ENCODE measurements around the gene TRAPPC10.
A peak's percentile ranks its signal among the peaks of the same experiment; 100 is the strongest.

Gene TRAPPC10

GRCh38 chr21:44070391-44070790 lies 58.3 kb downstream of the TRAPPC10 start:
- no peak for DNase-seq

GRCh38 chr21:44071359-44072104 lies 59.4 kb downstream of the TRAPPC10 start:
- no peak for DNase-seq

- DNase-seq = no peak
Measured at GRCh38 chr21:44072111-44072510, 60.0 kb downstream of the TRAPPC10 start.

GRCh38 chr21:44074315-44074958 lies 62.3 kb downstream of the TRAPPC10 start:
- DNase-seq = no peak

GRCh38 chr21:44076316-44076715 lies 64.2 kb downstream of the TRAPPC10 start:
- DNase-seq = no peak

GRCh38 chr21:44078411-44078981 lies 66.4 kb downstream of the TRAPPC10 start:
- DNase-seq = no peak

GRCh38 chr21:44079446-44079845 lies 67.3 kb downstream of the TRAPPC10 start:
- no peak for DNase-seq

- DNase-seq = no peak
Measured at GRCh38 chr21:44079846-44080245, 67.7 kb downstream of the TRAPPC10 start.

- peak in 2 of 6 experiments; percentile 14 to 40 for DNase-seq
Measured at GRCh38 chr21:44082648-44083440, 70.7 kb downstream of the TRAPPC10 start.

GRCh38 chr21:44083631-44084291 lies 71.7 kb downstream of the TRAPPC10 start:
- peak; percentile 52 to 89 (median 72) for DNase-seq

- DNase-seq = no peak
Measured at GRCh38 chr21:44084496-44085241, 72.6 kb downstream of the TRAPPC10 start.

GRCh38 chr21:44085491-44086321 lies 73.6 kb downstream of the TRAPPC10 start:
- no peak for DNase-seq

GRCh38 chr21:44086636-44087425 lies 74.7 kb downstream of the TRAPPC10 start:
- no peak for DNase-seq

GRCh38 chr21:44087426-44088400 lies 75.6 kb downstream of the TRAPPC10 start:
- peak in 1 of 6 experiments; percentile 23 for DNase-seq

- no peak for DNase-seq
Measured at GRCh38 chr21:44088401-44088780, 76.3 kb downstream of the TRAPPC10 start.

GRCh38 chr21:44089001-44089911 lies 77.1 kb downstream of the TRAPPC10 start:
- peak in 4 of 6 experiments; percentile 42 to 77 (median 72) for DNase-seq

GRCh38 chr21:44090325-44090724 lies 78.2 kb downstream of the TRAPPC10 start:
- DNase-seq = peak in 1 of 6 experiments; percentile 15

GRCh38 chr21:44092211-44092610 lies 80.1 kb downstream of the TRAPPC10 start:
- DNase-seq = no peak
